ENCODE data around the gene HOXC6. TPM values are rescaled to one million over a fixed set of nuclear protein-coding genes. Genes with fewer than 3 reads are reported as not detected.

The HOXC6 gene
- total and polyA plus RNA-seq, 9 of the 15 experiments (the other 6 are each of a cell fraction or from before 2014, with no cell fraction given) = 0.06 to 4.0 (median 1.4) TPM

GRCh38 chr12:54017027-54017788, 11.0 kb upstream of the HOXC6 start (continued):
- peak; percentile 41; the same call in 1 of the 2 replicates for TF ChIP-seq ZBTB40 (IDR thresholded peaks at IDR 0.05)
- TF ChIP-seq ZBTB40 (CRISPR knock-in tag; IDR thresholded peaks at IDR 0.05) = no peak
- no peak for TF ChIP-seq ZHX1 (conservative IDR thresholded peaks at IDR 0.05; ENCODE audit: low read length)
- no peak for TF ChIP-seq SNIP1 (IDR thresholded peaks at IDR 0.05; ENCODE audit: low read depth)
- TF ChIP-seq RBM14 (IDR thresholded peaks at IDR 0.05; ENCODE audit: borderline replicate concordance, insufficient read depth, low read depth, low read length) = no peak
- TF ChIP-seq ZNF232 (CRISPR knock-in tag; IDR thresholded peaks at IDR 0.05) = no peak
- TF ChIP-seq SNRNP70 (optimal IDR thresholded peaks at IDR 0.05; ENCODE audit: low read depth, low read length) = no peak
- TF ChIP-seq THAP12 (CRISPR knock-in tag; IDR thresholded peaks at IDR 0.05) = no peak
- TF ChIP-seq DEAF1 (CRISPR knock-in tag; IDR thresholded peaks at IDR 0.05) = no peak
- TF ChIP-seq ZNF75A (CRISPR knock-in tag; IDR thresholded peaks at IDR 0.05) = no peak
